HepG2 (cell line): ENCODE data around the gene MAPK14. TPM values are rescaled to one million over a fixed set of nuclear protein-coding genes. Genes with fewer than 3 reads are reported as not detected.

Experiments
- BORCS8-MEF2B ChIP-seq: sonication (generic); formaldehyde crosslinking; IDR thresholded peaks from 2 replicates; pipeline ENCODE4 v1.8.0; 2022; ENCODE audit warnings: mild to moderate bottlenecking, missing genetic modification reagents
- KLF11 ChIP-seq: IDR thresholded peaks from 2 replicates; pipeline ENCODE4 v1.6.1; 2016; ENCODE audit warnings: missing compliant biosample characterization
- LCORL ChIP-seq, 2 experiments: fragments of 450-650 bp in 1 of 2; sonication (generic) in 1 of 2; formaldehyde crosslinking in 1 of 2; IDR thresholded peaks; 2 replicates each; pipeline versions ENCODE4 v1.5.0 to v1.6.1; 2017 to 2020; ENCODE audit warnings: antibody characterized with exemption in 1 of 2, missing genetic modification reagents in 1 of 2
- NBN ChIP-seq: fragments of 450-650 bp; conservative IDR thresholded peaks from 2 replicates; pipeline ENCODE4 v1.6.1; 2017
- POLR2AphosphoS2 ChIP-seq: IDR thresholded peaks from 2 replicates; pipeline ENCODE4 v1.6.1; 2011; ENCODE audit warnings: low read depth, low read length, improper control_type of control experiment
- PTBP1 ChIP-seq: fragments of 200-400 bp; formaldehyde crosslinking; IDR thresholded peaks from 2 replicates; pipeline ENCODE4 v1.6.1; 2018; ENCODE audit warnings: low read length, low read depth; ENCODE audit not compliant: poor library complexity, severe bottlenecking
- SP4 ChIP-seq: sonication (generic); formaldehyde crosslinking; IDR thresholded peaks from 2 replicates; pipeline ENCODE4 v1.8.1; 2023; ENCODE audit warnings: mild to moderate bottlenecking, missing genetic modification reagents
- ZBTB21 ChIP-seq: sonication (generic); formaldehyde crosslinking; IDR thresholded peaks from 2 replicates; pipeline ENCODE4 v1.4.0; 2020; ENCODE audit warnings: missing genetic modification reagents
- ZFX ChIP-seq: sonication (generic); formaldehyde crosslinking; IDR thresholded peaks from 2 replicates; pipeline ENCODE4 v1.4.0; 2020; ENCODE audit warnings: mild to moderate bottlenecking, low read depth, missing genetic modification reagents, moderate library complexity
- ZMYM4 ChIP-seq: sonication (generic); formaldehyde crosslinking; IDR thresholded peaks from 2 replicates; pipeline ENCODE4 v1.8.1; 2023; ENCODE audit warnings: mild to moderate bottlenecking, missing genetic modification reagents
- ZNF709 ChIP-seq: sonication (generic); formaldehyde crosslinking; IDR thresholded peaks from 2 replicates; pipeline ENCODE4 v1.5.0; 2020; ENCODE audit warnings: mild to moderate bottlenecking, missing genetic modification reagents
- ZNF839 ChIP-seq: sonication (generic); formaldehyde crosslinking; IDR thresholded peaks from 2 replicates; pipeline ENCODE4 v1.4.0; 2020; ENCODE audit warnings: missing genetic modification reagents, mild to moderate bottlenecking, borderline replicate concordance
- polyA plus RNA-seq, 8 experiments: library from polyadenylated mRNA; depleted of rRNA in 3 of 8; stranded (reverse) in 7 of 8; unstranded in 1 of 8; fragments of >200 nt; fragmentation: Illumina TruSeq in 4 of 8; extraction: Trizol in 4 of 8; gene quantifications; 2 replicates each; pipeline versions ENCODE4 v1.2.1 to v1.2.3, GENCODE V29; 2011 to 2016; ENCODE audit warnings: low read depth in 4 of 8, missing spikeins in 1 of 8, mixed read lengths in 1 of 8; ENCODE audit not compliant: insufficient read depth in 1 of 8
- total RNA-seq, 5 experiments: library from RNA; depleted of rRNA; stranded (reverse); fragments of >200 nt; fragmentation: Illumina TruSeq; extraction: Trizol; gene quantifications; 2 replicates each; pipeline ENCODE4 v1.2.3, GENCODE V29; 2016; ENCODE audit warnings: low read depth in 1 of 5
- TF ChIP-seq, protein P1 (sequence below): sonication (generic); formaldehyde crosslinking; IDR thresholded peaks from 2 replicates; pipeline ENCODE4 v1.9.0; 2022; ENCODE audit warnings: missing genetic modification reagents, mild to moderate bottlenecking, borderline replicate concordance
- TF ChIP-seq, protein P2 (sequence below): sonication (generic); formaldehyde crosslinking; IDR thresholded peaks from 2 replicates; pipeline ENCODE4 v1.5.0; 2020; ENCODE audit warnings: mild to moderate bottlenecking, missing genetic modification reagents
- TF ChIP-seq, protein P3 (sequence below): sonication (generic); formaldehyde crosslinking; IDR thresholded peaks from 2 replicates; pipeline ENCODE4 v1.5.1; 2020; ENCODE audit warnings: missing genetic modification reagents, mild to moderate bottlenecking, borderline replicate concordance
- TF ChIP-seq, protein P4 (sequence below): IDR thresholded peaks from 2 replicates; pipeline ENCODE4 v1.6.1; 2016
- TF ChIP-seq, protein P5 (sequence below): fragments of 450-650 bp; IDR thresholded peaks from 2 replicates; pipeline ENCODE4 v1.6.1; 2016
- TF ChIP-seq, protein P6 (sequence below): sonication (generic); formaldehyde crosslinking; IDR thresholded peaks from 2 replicates; pipeline ENCODE4 v1.5.0; 2020; ENCODE audit warnings: missing genetic modification reagents

MAPK14 gene
- total and polyA plus RNA-seq, 2 of the 13 experiments (the other 11 are each of a cell fraction or from before 2014, with no cell fraction given): 66.3 to 67.3 TPM

DNA sequence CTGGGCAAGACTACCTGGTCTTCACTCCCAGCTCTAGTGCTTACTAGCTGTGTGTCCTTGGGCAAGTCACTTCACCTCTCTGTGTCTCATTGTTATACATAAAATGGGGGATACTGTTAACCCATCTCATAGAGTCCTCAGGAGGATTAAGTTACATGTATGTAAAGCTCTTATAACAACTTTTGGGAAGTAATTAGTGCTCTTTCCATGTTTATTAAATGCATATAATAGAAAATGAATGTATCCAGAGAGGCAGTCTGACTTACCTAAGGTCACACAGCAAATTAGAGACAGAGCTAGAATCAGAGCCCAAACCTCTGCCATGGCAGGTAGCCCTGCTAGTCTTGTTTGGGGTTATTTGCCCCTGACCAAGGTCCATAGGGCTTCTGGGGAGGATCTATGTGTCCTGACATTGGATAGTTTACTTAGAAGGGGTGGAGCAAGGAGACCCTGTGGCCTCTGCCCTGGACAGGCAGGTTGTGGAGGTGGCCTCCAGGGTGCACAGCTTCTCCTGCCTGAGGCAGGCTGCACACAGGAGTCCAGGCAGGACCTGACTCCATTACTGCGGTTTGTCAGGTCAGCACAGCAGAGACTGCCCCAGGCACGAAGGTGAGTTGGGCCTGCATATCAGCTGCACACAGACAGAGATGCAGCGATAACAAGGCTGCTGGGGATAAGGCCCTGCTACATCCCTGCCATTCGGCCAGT, 94.3 kb downstream of the MAPK14 start (continued):
- TF ChIP-seq, protein P1, sequence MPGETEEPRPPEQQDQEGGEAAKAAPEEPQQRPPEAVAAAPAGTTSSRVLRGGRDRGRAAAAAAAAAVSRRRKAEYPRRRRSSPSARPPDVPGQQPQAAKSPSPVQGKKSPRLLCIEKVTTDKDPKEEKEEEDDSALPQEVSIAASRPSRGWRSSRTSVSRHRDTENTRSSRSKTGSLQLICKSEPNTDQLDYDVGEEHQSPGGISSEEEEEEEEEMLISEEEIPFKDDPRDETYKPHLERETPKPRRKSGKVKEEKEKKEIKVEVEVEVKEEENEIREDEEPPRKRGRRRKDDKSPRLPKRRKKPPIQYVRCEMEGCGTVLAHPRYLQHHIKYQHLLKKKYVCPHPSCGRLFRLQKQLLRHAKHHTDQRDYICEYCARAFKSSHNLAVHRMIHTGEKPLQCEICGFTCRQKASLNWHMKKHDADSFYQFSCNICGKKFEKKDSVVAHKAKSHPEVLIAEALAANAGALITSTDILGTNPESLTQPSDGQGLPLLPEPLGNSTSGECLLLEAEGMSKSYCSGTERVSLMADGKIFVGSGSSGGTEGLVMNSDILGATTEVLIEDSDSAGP: 0 out of 2 replicates have a peak, but pooled peaks have one; percentile 51
- TF ChIP-seq ZFX (CRISPR knock-in tag) (peak; percentile 50), POLR2AphosphoS2 (no peak), SP4 (CRISPR knock-in tag) (peak; percentile 48; the same call in 1 of the 2 replicates), ZBTB21 (no peak), ZNF839 (CRISPR knock-in tag) (no peak), KLF11 (CRISPR knock-in tag) (no peak), BORCS8-MEF2B (0 out of 2 replicates have a peak, but pooled peaks have one; percentile 51), PTBP1 (no peak), LCORL (IDR thresholded peaks at IDR 0.05) (no peak), LCORL (CRISPR knock-in tag; IDR thresholded peaks at IDR 0.05) (peak; percentile 54; the same call in 1 of the 2 replicates), ZMYM4 (CRISPR knock-in tag) (0 out of 2 replicates have a peak, but pooled peaks have one; percentile 46), NBN (no peak), ZNF709 (CRISPR knock-in tag) (no peak)
- TF ChIP-seq, protein P2, sequence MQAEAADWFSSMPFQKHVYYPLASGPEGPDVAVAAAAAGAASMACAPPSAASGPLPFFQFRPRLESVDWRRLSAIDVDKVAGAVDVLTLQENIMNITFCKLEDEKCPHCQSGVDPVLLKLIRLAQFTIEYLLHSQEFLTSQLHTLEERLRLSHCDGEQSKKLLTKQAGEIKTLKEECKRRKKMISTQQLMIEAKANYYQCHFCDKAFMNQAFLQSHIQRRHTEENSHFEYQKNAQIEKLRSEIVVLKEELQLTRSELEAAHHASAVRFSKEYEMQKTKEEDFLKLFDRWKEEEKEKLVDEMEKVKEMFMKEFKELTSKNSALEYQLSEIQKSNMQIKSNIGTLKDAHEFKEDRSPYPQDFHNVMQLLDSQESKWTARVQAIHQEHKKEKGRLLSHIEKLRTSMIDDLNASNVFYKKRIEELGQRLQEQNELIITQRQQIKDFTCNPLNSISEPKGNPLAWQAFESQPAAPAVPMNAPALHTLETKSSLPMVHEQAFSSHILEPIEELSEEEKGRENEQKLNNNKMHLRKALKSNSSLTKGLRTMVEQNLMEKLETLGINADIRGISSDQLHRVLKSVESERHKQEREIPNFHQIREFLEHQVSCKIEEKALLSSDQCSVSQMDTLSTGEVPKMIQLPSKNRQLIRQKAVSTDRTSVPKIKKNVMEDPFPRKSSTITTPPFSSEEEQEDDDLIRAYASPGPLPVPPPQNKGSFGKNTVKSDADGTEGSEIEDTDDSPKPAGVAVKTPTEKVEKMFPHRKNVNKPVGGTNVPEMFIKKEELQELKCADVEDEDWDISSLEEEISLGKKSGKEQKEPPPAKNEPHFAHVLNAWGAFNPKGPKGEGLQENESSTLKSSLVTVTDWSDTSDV (CRISPR knock-in tag): 0 out of 2 replicates have a peak, but pooled peaks have one; percentile 25
- TF ChIP-seq, protein P3, sequence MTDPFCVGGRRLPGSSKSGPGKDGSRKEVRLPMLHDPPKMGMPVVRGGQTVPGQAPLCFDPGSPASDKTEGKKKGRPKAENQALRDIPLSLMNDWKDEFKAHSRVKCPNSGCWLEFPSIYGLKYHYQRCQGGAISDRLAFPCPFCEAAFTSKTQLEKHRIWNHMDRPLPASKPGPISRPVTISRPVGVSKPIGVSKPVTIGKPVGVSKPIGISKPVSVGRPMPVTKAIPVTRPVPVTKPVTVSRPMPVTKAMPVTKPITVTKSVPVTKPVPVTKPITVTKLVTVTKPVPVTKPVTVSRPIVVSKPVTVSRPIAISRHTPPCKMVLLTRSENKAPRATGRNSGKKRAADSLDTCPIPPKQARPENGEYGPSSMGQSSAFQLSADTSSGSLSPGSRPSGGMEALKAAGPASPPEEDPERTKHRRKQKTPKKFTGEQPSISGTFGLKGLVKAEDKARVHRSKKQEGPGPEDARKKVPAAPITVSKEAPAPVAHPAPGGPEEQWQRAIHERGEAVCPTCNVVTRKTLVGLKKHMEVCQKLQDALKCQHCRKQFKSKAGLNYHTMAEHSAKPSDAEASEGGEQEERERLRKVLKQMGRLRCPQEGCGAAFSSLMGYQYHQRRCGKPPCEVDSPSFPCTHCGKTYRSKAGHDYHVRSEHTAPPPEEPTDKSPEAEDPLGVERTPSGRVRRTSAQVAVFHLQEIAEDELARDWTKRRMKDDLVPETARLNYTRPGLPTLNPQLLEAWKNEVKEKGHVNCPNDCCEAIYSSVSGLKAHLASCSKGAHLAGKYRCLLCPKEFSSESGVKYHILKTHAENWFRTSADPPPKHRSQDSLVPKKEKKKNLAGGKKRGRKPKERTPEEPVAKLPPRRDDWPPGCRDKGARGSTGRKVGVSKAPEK (CRISPR knock-in tag): no peak
- TF ChIP-seq, protein P4, sequence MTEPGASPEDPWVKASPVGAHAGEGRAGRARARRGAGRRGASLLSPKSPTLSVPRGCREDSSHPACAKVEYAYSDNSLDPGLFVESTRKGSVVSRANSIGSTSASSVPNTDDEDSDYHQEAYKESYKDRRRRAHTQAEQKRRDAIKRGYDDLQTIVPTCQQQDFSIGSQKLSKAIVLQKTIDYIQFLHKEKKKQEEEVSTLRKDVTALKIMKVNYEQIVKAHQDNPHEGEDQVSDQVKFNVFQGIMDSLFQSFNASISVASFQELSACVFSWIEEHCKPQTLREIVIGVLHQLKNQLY (CRISPR knock-in tag): no peak
- TF ChIP-seq, protein P5, sequence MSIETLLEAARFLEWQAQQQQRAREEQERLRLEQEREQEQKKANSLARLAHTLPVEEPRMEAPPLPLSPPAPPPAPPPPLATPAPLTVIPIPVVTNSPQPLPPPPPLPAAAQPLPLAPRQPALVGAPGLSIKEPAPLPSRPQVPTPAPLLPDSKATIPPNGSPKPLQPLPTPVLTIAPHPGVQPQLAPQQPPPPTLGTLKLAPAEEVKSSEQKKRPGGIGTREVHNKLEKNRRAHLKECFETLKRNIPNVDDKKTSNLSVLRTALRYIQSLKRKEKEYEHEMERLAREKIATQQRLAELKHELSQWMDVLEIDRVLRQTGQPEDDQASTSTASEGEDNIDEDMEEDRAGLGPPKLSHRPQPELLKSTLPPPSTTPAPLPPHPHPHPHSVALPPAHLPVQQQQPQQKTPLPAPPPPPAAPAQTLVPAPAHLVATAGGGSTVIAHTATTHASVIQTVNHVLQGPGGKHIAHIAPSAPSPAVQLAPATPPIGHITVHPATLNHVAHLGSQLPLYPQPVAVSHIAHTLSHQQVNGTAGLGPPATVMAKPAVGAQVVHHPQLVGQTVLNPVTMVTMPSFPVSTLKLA: no peak
- TF ChIP-seq, protein P6, sequence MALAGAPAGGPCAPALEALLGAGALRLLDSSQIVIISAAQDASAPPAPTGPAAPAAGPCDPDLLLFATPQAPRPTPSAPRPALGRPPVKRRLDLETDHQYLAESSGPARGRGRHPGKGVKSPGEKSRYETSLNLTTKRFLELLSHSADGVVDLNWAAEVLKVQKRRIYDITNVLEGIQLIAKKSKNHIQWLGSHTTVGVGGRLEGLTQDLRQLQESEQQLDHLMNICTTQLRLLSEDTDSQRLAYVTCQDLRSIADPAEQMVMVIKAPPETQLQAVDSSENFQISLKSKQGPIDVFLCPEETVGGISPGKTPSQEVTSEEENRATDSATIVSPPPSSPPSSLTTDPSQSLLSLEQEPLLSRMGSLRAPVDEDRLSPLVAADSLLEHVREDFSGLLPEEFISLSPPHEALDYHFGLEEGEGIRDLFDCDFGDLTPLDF: no peak
